ENCODE results near the gene POMT2.
"Not testable (repeated sequence)": the region's sequence is repeated elsewhere in the genome, so short reads cannot be mapped to it uniquely, and the experiment has no call there.

The POMT2 gene

GRCh38 chr14:77324816-77325745 lies 4.4 kb upstream of the POMT2 start:
- no peak for DNase-seq

- DNase-seq = no peak
Measured at GRCh38 chr14:77324289-77324688, 3.6 kb upstream of the POMT2 start.

GRCh38 chr14:77323571-77323970 lies 2.9 kb upstream of the POMT2 start:
- no peak for DNase-seq

- DNase-seq = no peak
Measured at GRCh38 chr14:77322951-77323350, 2.3 kb upstream of the POMT2 start.

GRCh38 chr14:77322250-77322902 lies 1.7 kb upstream of the POMT2 start:
- no peak for DNase-seq

- peak; percentile 58 for DNase-seq
Measured at GRCh38 chr14:77319422-77319821, 1.3 kb downstream of the POMT2 start.

- not testable (repeated sequence) for DNase-seq
Measured at GRCh38 chr14:77318756-77319155, 1.9 kb downstream of the POMT2 start.

- no peak for DNase-seq
Measured at GRCh38 chr14:77318006-77318553, 2.6 kb downstream of the POMT2 start.

- no peak for DNase-seq
Measured at GRCh38 chr14:77316872-77317301, 3.8 kb downstream of the POMT2 start.

GRCh38 chr14:77316195-77316505 lies 4.5 kb downstream of the POMT2 start:
- no peak for DNase-seq

GRCh38 chr14:77314539-77315457 lies 5.9 kb downstream of the POMT2 start:
- DNase-seq = no peak

GRCh38 chr14:77314043-77314442 lies 6.6 kb downstream of the POMT2 start:
- peak; percentile 29 for DNase-seq

GRCh38 chr14:77313371-77313770 lies 7.3 kb downstream of the POMT2 start:
- DNase-seq = no peak

GRCh38 chr14:77311217-77311616 lies 9.5 kb downstream of the POMT2 start:
- DNase-seq = no peak

- no peak for DNase-seq
Measured at GRCh38 chr14:77310026-77310425, 10.7 kb downstream of the POMT2 start.

GRCh38 chr14:77309131-77309530 lies 11.6 kb downstream of the POMT2 start:
- DNase-seq = no peak

- no peak for DNase-seq
Measured at GRCh38 chr14:77306851-77307496, 13.7 kb downstream of the POMT2 start.

GRCh38 chr14:77306416-77306815 lies 14.3 kb downstream of the POMT2 start:
- no peak for DNase-seq

GRCh38 chr14:77305696-77306095 lies 15.0 kb downstream of the POMT2 start:
- no peak for DNase-seq

- DNase-seq = peak; percentile 93
Measured at GRCh38 chr14:77303417-77304156, 17.1 kb downstream of the POMT2 start.

GRCh38 chr14:77302926-77303325 lies 17.8 kb downstream of the POMT2 start:
- DNase-seq = peak; percentile 59

- DNase-seq = peak; percentile 39
Measured at GRCh38 chr14:77301103-77301502, 19.6 kb downstream of the POMT2 start.
